Hematopoietic multipotent progenitor cell treated with erythropoietin and hydrocortisone succinate and interleukin-3 and kit ligand, for 4 days (in vitro differentiated cells): ENCODE results near the gene ZNF516.
"Not testable (repeated sequence)": the region's sequence is repeated elsewhere in the genome, so short reads cannot be mapped to it uniquely, and the experiment has no call there.

Experiments used
- DNase-seq: peaks from one replicate; pipeline ENCODE4 v3.0.0-alpha.2; 2015

ZNF516 gene, protein sequence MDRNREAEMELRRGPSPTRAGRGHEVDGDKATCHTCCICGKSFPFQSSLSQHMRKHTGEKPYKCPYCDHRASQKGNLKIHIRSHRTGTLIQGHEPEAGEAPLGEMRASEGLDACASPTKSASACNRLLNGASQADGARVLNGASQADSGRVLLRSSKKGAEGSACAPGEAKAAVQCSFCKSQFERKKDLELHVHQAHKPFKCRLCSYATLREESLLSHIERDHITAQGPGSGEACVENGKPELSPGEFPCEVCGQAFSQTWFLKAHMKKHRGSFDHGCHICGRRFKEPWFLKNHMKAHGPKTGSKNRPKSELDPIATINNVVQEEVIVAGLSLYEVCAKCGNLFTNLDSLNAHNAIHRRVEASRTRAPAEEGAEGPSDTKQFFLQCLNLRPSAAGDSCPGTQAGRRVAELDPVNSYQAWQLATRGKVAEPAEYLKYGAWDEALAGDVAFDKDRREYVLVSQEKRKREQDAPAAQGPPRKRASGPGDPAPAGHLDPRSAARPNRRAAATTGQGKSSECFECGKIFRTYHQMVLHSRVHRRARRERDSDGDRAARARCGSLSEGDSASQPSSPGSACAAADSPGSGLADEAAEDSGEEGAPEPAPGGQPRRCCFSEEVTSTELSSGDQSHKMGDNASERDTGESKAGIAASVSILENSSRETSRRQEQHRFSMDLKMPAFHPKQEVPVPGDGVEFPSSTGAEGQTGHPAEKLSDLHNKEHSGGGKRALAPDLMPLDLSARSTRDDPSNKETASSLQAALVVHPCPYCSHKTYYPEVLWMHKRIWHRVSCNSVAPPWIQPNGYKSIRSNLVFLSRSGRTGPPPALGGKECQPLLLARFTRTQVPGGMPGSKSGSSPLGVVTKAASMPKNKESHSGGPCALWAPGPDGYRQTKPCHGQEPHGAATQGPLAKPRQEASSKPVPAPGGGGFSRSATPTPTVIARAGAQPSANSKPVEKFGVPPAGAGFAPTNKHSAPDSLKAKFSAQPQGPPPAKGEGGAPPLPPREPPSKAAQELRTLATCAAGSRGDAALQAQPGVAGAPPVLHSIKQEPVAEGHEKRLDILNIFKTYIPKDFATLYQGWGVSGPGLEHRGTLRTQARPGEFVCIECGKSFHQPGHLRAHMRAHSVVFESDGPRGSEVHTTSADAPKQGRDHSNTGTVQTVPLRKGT

DNA sequence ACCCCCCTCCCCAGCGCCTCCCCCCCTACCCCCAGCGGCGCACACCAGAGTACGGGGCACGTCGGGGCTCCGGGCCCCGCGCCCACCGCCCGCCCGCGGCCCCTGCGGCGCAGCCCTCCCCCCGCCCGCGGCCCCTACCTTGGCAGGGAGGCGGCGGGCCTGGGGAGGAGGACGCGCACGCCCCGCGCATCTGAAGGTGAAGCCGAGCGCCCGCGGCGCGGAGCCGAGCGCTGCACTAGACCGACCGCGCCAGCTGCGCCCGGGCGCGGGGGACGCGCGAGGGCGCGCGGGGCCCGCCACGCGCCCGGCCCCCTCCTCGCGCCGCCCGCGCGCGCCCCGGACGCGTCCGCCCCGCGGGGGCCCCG, at the start of gene ZNF516:
Gene ZNF516, minus strand, starts transcription at position 237 of the 365 bp plus-strand sequence. CDS start 52,188 bp downstream, outside the sequence.
- DNase-seq = peak; percentile 68

DNA sequence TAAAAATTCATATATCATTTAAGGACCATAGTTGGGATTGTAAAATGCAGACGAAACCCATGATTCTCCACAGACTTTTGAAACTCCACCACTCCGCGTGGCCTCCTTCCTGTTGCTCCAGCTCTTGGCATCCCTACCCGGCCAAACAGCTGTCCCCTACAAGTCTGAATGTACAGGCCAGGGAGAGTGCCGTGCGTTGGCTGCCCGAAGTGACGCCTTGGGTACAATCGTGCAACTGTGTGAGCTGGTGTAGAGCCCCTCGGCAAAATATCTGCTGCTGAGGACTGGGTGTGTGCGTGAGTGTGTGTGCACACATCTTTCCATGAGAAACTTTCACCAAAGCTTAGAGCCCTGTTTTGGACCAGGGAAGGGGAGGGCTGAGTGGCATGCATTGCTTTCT, 43.8 kb upstream of the ZNF516 start:
- no peak for DNase-seq

DNA sequence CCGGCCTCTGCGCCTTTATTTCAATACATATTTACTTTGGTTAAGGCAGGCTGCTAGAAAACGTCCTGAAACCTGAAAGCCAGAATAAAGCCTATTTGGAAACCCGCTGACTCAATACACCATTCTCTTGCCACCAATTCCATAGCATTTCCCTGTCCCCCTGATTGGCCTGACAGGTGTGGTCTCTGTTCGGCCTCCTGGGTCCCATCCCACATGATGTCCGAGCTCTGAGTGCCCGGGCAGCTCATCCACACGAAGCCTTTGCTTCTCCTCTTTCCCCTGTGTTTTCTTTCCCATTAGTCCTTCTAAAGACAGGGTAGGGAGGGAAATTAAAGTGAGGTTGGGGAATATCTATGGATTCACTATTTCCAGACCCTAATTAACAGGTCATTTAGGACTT, 42.6 kb upstream of the ZNF516 start:
- DNase-seq = no peak

DNA sequence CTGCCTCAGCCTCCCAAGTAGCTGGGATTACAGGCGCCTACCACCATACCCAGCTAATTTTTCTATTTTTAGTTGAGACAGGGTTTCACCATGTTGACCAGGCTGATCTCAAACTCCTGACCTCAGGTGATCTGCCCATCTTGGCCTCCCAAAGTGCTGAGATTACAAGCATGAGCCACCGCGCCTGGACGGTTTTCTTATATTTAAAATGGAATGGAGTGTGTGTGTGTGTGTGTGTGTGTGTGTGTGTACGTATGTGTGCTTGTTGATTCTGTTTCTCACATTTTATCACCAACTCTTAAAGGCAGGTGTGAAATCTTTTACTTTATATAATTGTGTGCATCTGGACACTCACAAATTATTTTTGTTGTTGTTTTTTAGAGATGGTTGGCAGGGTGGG, 41.6 kb upstream of the ZNF516 start:
- not testable (repeated sequence) for DNase-seq

DNA sequence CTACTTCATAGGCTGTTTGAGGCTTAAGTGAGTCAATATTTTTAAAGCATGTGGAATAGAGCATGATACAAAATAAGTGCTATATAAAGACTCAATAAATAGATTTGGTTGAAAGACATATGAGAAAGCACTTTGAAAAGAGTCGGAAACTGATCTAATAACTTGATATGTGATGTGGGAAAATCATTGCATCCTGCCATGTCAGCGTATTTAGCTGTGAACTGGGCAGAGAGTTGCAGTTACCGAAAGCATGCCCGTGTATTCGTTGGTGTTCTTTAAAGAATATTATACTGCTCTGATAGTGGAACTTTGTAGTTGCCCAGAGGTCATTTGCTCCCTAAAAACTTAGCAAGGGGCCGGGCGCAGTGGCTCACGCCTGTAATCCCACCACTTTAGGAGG, 37.8 kb upstream of the ZNF516 start:
- no peak for DNase-seq

DNA sequence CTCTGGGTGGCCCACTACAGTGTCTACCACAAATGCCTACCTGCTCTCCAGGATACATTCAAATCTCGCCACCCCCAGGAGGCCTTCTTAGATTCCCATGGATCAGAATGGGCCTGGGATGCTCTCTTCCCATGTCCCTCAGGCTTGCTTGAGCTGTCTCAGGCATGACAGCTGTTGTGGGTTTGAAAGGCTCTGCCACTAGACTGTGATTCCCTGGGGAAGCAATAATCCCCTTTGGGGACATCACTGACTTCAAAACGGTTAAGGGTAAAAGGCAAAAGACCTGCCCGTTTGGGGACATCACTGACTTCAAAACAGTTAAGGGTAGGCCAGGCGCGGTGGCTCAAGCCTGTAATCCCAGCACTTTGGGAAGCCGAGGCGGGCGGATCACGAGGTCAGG, 35.8 kb upstream of the ZNF516 start:
- DNase-seq = no peak

DNA sequence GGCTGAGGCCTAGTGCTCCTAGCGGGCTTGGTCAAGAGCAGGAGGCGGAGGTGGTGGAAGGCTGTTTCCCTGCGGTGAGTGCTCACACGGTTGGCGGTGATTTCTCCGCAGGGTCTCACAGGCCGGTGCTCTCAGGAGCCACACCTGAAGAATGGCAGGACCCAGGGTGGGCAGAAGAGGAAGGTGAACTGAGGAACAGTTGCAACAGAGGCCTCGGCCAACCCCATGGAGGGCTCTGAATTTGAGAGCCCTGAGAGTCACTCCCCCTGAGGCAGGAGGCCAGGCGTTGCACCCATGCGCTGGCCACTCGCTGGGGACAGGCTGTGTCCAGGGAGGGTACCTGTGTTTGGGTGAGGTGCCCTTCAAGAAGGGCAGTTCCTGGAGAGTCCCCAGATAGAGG, 35.3 kb upstream of the ZNF516 start:
- DNase-seq = no peak

DNA sequence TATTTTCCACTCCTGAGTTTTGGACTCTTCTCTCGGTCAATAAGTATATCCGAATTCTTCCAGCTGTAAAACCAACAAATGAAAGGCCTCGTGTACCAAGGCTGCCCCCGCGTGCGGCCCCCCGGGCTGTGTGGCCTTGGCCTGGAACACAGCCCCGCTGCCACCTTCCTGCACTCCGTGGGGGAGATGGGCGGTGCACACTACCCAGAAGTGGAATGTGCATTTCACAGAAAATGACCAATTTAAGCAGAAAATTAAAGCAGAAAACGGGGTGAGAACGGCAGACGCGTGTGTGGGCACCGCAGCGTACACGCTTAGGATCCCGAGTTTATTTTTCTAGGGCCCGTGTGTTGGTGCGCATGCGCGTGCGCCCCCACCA, 34.4 kb upstream of the ZNF516 start:
- no peak for DNase-seq

DNA sequence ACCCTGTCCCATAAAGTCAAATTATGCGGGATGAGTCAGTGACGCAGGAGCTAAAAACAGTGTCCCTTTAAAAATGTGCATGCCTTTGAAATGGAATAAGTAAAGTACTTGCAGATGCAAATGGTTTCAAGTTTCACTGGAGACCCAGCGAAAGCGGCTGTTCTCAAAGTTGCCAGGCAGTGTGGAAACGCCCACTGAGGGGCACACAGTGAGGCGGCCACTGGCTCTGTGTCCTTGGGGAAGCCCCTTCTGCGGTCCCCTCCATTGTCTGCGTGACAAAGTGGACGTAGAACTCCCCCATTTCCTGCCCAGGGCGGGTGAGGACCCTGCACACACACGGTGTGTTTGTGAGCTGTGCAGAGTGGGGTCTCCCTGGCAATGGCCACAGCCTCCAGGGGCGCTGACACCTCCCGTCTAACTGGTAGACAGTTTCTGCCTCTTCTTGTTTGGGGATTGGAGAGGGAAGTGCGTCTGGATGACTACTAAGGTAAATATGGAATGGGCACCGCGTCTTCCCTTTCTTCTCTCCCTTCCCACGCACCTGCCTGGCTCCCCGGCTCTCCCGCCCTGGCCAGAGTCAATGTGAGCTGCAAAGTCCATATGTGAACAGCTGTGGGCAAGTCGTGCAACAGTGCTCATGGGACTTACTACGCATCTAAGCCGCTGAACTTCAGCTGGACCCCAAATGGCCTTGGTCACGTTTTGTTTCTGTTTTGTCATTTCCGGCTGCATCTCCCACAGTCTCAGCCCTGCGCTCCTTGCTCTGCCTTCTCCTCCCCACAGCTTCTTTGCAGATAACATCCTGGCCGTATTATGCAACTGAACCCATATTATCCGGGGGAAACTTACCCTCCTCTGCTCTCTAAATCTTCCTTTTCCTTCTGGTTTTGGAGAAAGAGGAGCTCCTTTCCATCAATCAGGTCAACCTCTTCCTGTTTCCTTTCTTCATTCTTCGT, 33.7 kb upstream of the ZNF516 start:
- DNase-seq = peak; percentile 74

DNA sequence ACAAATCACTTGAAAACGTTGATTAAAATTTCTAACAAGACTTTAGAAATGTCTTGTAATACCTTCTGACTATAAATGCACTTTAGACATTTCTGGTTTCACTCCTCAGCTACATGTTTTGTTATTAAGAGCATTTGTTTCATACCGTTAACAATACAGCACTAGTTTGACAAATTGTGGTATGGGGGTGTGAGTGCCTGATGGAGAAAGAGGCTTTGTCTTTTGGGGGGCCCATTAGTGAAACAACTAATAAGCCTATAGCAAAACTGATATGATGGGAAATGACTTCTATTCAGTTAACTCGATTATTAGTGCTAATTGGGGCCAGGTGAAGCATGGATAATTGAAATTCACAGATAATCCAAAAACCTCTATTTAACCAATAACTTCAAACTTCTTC, 30.9 kb upstream of the ZNF516 start:
- no peak for DNase-seq

DNA sequence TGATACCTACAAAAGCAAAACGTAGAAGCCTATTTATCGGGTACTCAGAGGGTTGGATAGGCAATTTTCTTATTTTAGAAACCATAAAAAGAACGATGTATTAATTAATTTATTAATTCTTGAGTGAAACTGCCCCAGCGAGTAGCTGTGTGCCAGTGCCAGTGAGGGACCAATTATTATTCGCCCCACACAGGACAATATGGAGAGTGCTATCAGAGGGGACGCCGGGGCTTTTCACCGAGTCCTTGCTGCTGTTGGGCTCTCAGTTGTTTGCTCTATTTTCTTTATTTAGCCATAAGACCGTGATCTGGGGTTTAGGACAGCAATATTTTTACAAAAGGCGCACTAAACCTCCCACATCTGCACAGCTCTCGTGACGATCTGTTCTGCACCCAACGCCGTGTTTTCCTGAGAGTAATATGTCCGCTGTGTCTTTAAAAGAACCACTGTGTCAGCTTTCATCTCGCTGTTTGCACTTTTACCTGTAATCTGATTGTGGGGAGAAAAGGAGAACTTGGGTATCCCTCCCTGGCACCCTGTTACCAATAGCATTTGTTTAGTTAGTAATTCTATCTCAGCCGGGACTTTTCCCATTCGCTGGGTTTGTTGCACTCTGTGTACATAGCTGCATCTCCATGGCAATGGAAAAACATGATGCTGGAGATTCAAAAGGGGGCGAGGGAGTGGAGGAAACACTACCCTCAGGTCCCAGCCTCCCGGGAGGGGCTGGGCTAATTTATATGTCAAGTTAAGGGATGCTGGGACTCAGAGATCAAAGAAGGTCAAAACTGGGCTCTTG, 30.1 kb upstream of the ZNF516 start:
- peak; percentile 34 for DNase-seq

DNA sequence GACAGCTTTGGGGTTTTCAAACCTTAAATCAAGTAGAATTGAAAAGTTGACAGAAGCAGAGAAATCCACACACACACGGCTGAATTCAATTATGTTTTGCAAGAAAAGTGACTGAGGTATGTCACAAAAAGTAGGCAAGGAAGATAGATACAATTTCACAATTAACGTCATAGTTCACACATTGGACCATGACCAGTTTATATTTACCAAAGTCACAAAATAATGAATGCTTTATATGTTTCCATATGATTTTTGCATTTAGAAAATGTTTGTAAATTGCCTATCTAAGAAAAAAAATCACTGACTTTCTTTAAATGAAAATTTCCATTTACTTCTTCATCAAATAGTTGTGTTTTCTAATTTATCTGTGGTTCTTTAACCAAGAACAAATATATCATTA, 29.4 kb upstream of the ZNF516 start:
- DNase-seq = no peak

DNA sequence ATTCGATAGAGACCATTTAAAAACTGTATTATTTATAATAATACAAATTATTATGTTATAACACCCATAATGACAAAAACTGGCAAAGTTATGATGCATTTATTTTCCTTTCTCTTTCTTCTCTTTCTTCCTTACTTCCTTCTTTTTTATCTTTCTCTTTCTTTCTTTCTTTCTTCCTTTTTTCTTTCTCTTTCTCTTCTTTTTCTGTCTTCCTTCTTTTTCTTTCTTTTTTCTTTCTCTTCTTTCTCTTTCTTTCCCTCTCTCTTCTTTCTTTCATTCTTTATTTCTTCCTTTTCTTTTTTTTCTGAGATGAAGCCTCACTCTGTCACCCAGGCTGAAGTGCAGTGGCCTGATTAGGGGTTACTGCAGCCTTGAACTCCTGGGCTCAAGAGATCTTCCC, 27.5 kb upstream of the ZNF516 start:
- DNase-seq = no peak

DNA sequence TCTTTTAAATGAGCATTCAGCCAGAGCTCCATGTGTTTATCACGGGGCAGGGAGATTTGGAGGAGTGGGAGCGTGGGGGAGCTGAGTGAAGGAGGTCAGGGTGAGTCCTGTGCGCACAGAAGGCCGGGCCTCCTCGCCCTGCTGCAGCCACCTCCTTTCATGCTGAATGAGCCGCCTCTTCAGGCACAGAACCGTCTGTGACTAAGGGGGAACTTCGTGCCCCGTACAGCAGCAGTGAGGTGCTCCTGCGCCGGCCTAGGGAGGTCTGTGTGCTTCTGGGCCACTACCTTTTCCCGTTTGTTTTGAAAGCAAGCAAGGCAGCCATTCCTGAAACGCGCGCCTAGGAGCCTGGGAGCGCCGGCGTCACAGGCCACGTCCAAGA, 27.1 kb upstream of the ZNF516 start:
- no peak for DNase-seq

DNA sequence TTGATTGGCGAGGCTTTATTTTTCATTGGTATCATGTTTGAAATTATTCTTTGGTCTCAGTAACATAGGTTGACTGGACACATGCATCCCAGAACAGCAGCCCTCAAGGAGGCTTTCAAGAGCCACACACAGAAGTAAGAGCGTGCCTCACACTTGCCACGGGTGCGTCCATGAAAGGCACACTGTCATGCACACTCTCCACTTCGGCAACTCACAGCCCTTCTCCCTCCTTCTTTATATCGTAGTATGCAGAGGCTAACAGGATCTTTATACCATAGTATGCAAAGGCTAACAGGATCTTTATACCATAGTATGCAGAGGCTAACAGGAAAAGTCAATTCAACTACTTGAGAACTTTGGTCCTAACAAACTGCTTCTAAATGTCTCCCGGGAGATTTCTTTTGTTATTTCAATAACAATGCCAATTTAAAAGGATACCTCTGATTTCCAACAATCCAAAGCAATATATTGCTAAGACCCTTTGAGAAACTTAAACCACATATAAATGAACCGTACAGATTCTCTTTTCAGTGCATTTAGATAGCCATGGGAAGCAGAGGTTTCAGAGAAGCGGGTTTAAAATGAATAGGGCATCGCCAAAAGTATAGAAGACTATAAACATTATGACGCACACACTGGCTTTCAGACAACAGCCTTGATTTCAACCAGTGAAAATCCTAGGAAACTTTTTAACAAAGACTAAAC, 26.5 kb upstream of the ZNF516 start:
- DNase-seq = no peak

DNA sequence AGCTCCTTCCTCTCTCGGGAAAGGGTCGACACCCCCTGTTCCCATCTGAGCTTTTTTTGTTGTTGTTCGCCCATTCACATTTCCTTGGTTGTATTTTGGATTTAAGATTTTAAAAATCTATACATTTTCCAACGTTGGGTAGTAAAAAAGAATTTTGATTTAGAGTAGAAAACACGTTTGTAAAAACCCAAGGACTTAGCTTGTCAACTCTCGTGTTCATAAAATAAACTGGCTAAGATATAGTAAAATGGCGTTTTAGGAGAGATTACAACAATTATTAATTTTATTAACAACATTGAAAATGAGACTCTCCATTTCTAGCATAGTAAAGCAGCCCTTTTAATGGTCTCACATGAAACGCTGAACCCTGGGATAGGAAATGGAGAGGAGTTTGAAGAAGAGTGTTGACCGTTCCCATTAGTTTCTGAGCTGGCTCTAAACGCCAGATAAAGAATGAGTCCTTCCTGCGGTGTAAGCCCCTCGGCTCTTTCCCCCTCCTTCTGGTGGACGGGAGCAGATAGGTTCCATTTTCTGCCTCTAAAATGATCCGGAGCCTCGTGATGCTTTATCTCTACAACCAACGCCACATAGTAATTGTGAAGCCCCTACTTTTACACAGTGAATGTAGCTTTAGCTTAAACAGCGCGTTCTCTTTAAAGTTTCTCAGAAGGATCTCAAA, 24.0 kb upstream of the ZNF516 start:
- DNase-seq = peak; percentile 74

DNA sequence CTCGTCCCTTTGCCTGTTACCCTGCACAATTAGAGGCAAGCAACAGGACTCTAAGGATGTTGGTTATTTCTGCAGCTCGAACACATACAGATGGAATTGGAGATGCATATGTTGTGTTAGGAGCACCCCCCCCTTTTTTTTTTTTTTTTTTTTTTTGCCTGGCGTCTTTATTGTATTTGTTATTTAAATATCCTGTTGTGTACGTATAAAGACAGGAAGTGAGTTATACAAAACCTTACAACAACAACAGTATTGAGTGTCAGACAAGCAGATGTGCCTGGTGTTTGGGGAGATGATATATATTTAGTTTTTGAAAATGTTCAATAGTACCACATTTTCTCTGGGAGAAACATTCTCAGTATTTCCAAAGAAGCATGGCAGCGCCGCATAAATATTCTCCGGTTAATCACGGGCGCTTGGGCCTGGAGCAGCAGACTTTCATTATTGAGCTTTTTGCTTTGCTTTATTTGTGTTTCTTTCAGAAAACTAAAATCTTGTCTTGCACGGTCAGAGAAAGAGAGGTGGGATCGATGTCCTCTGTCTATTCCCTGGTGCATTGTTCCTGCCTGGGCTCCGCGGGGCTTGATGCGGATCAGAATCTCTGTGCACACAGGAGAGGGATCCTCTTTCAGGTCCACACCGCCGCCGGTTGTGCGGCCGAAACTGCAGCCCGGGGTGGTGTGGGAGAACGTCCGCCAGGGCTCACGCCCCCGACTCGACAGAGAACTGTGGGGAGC, 23.2 kb upstream of the ZNF516 start:
- DNase-seq = peak; percentile 56

DNA sequence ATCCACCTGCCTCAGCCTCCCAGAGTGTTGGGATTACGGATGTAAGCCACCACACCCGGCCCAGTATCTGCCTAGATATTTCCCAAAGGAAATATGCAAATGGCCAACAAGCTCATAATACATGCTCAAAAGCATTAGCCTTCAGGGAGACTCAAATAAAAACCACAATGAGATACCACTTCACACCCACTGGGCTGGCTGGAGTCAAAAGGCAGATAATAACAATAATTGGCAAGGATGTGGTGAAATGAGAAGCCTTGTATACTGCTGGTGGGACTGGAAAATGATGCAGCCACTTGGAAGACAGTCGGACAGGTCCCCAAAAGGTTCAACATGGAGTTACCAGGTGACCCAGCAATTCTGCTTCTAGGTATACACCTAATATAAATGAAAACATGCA, 20.5 kb upstream of the ZNF516 start:
- DNase-seq = peak; percentile 66

DNA sequence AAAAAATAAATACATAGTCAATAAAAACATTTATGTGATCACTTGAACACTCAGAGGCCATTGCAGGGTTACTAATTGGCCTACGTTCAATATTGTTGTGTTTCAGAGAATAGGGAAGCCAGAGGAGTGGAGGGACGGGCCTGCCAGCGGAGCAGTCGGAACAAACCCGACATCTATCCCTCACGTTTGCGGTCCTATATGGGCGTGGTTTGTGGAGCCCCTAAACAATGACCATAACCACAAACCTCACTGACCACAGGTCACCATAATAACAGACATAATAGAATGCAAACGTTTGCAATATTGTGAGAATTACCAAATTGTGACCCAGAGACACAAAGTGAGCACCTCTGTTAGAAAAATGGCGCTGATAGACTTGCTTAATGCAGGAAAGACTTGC, 19.5 kb upstream of the ZNF516 start:
- DNase-seq = no peak
